Central memory CD8-positive, alpha-beta T cell (primary cell): ENCODE measurements around the gene CASTOR1.

Experiments
- ATAC-seq: fragments of 150-1000 bp; cut with Tn5 transposase; replicated peaks from 2 replicates; pipeline ENCODE4 v1.10.0; 2022; ENCODE audit warnings: mild to moderate bottlenecking, moderate FRiP score, moderate number of reproducible peaks; ENCODE audit not compliant: poor library complexity, severe bottlenecking; ENCODE audit errors: extremely low read depth
- DNase-seq, 2 donors: peaks; one replicate each; pipeline ENCODE4 v3.0.0; 2021; ENCODE audit warnings: low spot score in 2 of 2
- H3K27ac Mint-ChIP-seq: one replicate; pipeline ENCODE4 v1.8.0; 2022; ENCODE audit warnings: low read depth, mild to moderate bottlenecking, moderate library complexity, mixed read lengths
- H3K27me3 Mint-ChIP-seq: one replicate; pipeline ENCODE4 v1.8.0; 2022; ENCODE audit warnings: mixed read lengths
- H3K36me3 Mint-ChIP-seq: one replicate; pipeline ENCODE4 v1.8.0; 2022; ENCODE audit warnings: mild to moderate bottlenecking, moderate library complexity, mixed read lengths; ENCODE audit not compliant: insufficient read depth
- H3K4me1 Mint-ChIP-seq: one replicate; pipeline ENCODE4 v1.8.0; 2022; ENCODE audit warnings: mixed read lengths
- H3K4me3 Mint-ChIP-seq: one replicate; pipeline ENCODE4 v1.8.0; 2022; ENCODE audit warnings: mild to moderate bottlenecking, moderate library complexity, mixed read lengths
- H3K9me3 Mint-ChIP-seq: one replicate; pipeline ENCODE4 v1.8.0; 2022; ENCODE audit warnings: mixed read lengths

The CASTOR1 gene

GRCh38 chr22:30291058-30291892, 2.0 kb upstream of the CASTOR1 start:
- no peaks in the 10 kb centered on the region for H3K9me3 Mint-ChIP-seq
- DNase-seq (no peak), ATAC-seq (no peak)
- H3K27me3 Mint-ChIP-seq, result no peaks in the 10 kb centered on the region
- peak overlapping the region; percentile 86 for H3K4me3 Mint-ChIP-seq
- H3K4me1 Mint-ChIP-seq, result peaks cover 34% of the 10 kb centered on the region
- peaks cover 36% of the 10 kb centered on the region for H3K36me3 Mint-ChIP-seq
- H3K27ac Mint-ChIP-seq, result no peak overlapping the region

GRCh38 chr22:30290342-30291057, 1.2 kb upstream of the CASTOR1 start:
- Mint-ChIP-seq H3K4me1 (peaks cover 30% of the 10 kb centered on the region), H3K27me3 (no peaks in the 10 kb centered on the region), H3K36me3 (peaks cover 33% of the 10 kb centered on the region), H3K27ac (peak overlapping the region; percentile 84), H3K4me3 (peak overlapping the region; percentile 86), H3K9me3 (no peaks in the 10 kb centered on the region)
- ATAC-seq, result no peak
- no peak for DNase-seq

DNA sequence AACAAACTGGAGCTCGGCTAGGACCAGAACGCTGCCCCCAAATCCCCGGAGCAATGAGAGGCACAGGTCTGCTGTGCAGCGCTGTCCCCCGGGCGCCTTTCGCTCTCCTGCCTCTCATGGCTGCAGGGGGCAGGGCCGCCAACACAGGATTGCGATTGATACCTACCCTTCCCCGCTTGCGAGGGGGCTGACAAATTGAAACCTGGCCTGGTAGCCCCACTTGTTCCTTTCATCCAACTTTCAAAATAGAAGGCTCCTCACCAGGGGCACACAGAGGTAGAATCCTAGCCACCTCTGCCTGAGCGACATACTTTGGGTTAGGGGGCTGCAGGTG, 642 bp upstream of the CASTOR1 start:
- Mint-ChIP-seq H3K36me3 (peaks cover 34% of the 10 kb centered on the region), H3K4me3 (peak overlapping the region; percentile 86), H3K27ac (peak overlapping the region; percentile 84), H3K9me3 (no peaks in the 10 kb centered on the region), H3K27me3 (no peaks in the 10 kb centered on the region), H3K4me1 (peaks cover 29% of the 10 kb centered on the region)
- ATAC-seq (peak; percentile 33), DNase-seq (no peak)

- no peak for DNase-seq
- Mint-ChIP-seq H3K9me3 (no peaks in the 10 kb centered on the region), H3K4me1 (peaks cover 29% of the 10 kb centered on the region), H3K36me3 (peaks cover 29% of the 10 kb centered on the region), H3K27ac (peak overlapping the region; percentile 55), H3K4me3 (peak overlapping the region; percentile 86), H3K27me3 (no peaks in the 10 kb centered on the region)
- no peak for ATAC-seq
Observed at GRCh38 chr22:30288419-30289140, 725 bp downstream of the CASTOR1 start.

DNA sequence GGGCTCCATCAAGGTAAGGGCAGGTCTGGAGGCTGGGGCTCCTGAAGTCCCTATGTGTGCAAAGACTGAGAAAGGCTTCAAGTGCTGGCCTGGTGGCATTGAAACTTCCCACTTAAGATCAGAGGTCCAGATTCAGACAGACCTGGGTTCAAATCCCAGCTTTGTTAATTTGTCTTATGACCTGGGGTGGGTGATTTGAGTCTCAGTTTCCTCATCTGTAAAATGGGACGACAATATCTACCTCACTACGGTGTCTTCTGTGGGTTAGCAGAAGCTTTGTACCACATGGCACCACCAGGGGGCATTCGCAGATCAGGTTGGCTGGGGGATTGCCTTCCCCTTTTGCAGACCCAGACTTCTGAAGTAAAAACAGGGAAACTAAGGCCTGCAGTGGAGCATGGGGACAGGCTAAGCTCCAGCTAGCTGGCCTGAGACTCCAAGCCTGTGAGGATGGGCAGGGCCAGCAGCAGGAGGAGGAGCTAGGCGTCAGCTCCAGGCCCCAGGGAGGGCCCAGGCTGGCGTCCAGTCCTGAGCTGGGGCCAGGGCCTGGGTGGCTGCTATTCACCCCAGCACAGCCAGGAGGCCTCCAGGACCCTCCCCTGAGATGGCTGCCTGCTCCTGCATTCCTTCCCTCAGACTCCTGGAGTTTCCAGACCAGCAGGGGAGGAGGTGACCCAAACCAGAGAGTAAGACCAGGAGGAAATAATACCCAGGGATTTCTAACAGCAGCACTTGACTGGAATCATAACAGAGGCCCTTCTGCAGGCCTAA, 1.5 kb downstream of the CASTOR1 start:
- H3K4me1 Mint-ChIP-seq, result peaks cover 29% of the 10 kb centered on the region
- peak; percentile 82 to 86 for DNase-seq
- peak; percentile 42 for ATAC-seq
- no peaks in the 10 kb centered on the region for H3K27me3 Mint-ChIP-seq
- H3K27ac Mint-ChIP-seq, result peak overlapping the region; percentile 55
- peaks cover 28% of the 10 kb centered on the region for H3K36me3 Mint-ChIP-seq
- H3K4me3 Mint-ChIP-seq, result peak overlapping the region; percentile 86
- H3K9me3 Mint-ChIP-seq, result no peaks in the 10 kb centered on the region

DNA sequence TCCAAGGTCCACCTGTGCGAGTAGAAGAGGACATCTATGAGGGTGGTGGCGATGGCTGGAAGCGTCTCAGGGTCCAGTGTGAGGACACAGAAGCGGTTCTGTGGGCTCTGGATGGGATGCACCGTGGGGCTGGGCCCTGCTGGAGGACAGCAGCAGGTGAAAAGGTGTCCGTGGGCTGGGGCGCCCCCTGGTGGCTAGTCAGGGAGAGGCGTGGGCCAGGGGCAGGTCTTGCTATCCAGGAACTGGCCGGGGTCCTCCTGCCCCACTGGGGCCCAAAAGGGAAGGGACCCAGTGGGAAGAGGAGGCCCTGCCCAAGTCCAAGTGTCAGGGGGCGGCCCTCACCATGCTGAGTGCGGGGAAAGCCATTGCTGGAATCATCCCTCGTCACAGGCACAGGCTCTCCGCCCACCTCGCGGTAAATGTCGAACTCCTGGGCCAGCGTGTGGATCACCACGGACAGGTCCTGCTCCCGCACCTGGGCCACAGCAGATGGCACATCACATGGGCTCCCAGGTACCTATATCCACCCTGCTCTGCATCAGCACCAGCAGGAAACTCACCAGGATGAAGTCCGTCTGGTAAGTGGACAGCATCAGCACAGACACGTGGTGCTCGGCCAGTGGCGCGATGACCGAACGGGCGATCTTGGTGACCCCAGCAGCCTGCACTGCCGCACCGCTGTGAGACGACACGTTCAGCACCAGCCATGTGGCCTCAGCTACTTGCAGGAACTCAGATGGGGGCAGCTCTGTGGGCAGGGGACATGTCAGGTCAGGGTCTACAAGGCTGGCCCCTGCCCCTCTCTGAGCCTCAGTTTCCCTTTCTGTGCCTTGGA, 2.3 kb downstream of the CASTOR1 start:
- DNase-seq, result peak; percentile 73 to 91
- no peak overlapping the region for H3K27ac Mint-ChIP-seq
- no peaks in the 10 kb centered on the region for H3K27me3 Mint-ChIP-seq
- H3K9me3 Mint-ChIP-seq, result no peaks in the 10 kb centered on the region
- H3K36me3 Mint-ChIP-seq, result peaks cover 28% of the 10 kb centered on the region
- H3K4me1 Mint-ChIP-seq, result peaks cover 29% of the 10 kb centered on the region
- peak; percentile 29 for ATAC-seq
- H3K4me3 Mint-ChIP-seq, result no peak overlapping the region

DNA sequence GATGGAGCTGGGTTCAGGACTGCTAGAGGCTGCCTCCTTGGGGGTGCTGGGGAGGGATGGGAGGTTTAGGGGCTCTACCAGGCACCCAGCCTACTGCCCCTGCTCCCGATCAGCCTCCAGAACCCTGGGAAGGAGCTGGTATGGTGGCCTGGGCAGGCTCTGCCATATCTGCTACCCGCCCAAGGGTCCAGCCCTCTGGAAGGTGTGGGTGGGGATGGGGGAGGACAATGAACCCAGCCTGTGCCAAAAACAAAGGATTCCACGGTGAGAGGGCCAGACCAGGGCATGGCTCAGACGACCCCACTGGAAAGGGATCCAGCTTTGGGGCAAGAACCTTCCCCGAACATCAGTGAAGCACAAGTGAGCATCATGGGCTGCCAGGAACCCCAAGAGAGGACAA, 3.0 kb downstream of the CASTOR1 start:
- H3K9me3 Mint-ChIP-seq, result no peaks in the 10 kb centered on the region
- H3K36me3 Mint-ChIP-seq, result peaks cover 28% of the 10 kb centered on the region
- H3K27ac Mint-ChIP-seq, result no peak overlapping the region
- ATAC-seq, result no peak
- peaks cover 23% of the 10 kb centered on the region for H3K4me1 Mint-ChIP-seq
- no peak overlapping the region for H3K4me3 Mint-ChIP-seq
- H3K27me3 Mint-ChIP-seq, result no peaks in the 10 kb centered on the region
- no peak for DNase-seq

DNA sequence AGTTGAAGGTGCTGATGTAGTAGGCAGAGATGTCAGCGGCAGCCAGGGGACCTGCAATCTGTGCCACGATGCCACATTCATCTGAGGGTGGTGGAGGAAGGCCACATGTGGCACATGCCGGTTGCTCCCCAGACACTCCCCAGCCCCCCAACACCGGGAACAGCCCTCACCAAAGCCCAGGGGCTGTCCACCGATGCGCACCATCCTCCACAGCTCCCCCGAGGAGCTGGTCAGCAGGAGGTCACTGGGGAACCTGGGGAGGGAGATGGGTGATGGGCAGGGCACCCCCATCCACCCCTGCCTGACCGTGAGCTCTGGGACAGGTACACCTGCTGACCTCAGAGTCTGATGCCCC, 3.5 kb downstream of the CASTOR1 start:
- Mint-ChIP-seq H3K9me3 (no peaks in the 10 kb centered on the region), H3K27me3 (no peaks in the 10 kb centered on the region), H3K27ac (no peak overlapping the region), H3K36me3 (peaks cover 28% of the 10 kb centered on the region), H3K4me3 (no peak overlapping the region), H3K4me1 (peaks cover 23% of the 10 kb centered on the region)
- ATAC-seq (no peak), DNase-seq (no peak)

- no peaks in the 10 kb centered on the region for H3K9me3 Mint-ChIP-seq
- peaks cover 23% of the 10 kb centered on the region for H3K4me1 Mint-ChIP-seq
- no peak for DNase-seq
- no peak overlapping the region for H3K4me3 Mint-ChIP-seq
- no peak overlapping the region for H3K27ac Mint-ChIP-seq
- ATAC-seq, result no peak
- H3K27me3 Mint-ChIP-seq, result no peaks in the 10 kb centered on the region
- peaks cover 28% of the 10 kb centered on the region for H3K36me3 Mint-ChIP-seq
Observed at GRCh38 chr22:30285176-30285845, 4.0 kb downstream of the CASTOR1 start.

GRCh38 chr22:30284666-30285065, 4.6 kb downstream of the CASTOR1 start:
- ATAC-seq (no peak), DNase-seq (no peak)
- H3K4me1 Mint-ChIP-seq, result peaks cover 18% of the 10 kb centered on the region
- peaks cover 22% of the 10 kb centered on the region for H3K36me3 Mint-ChIP-seq
- no peak overlapping the region for H3K27ac Mint-ChIP-seq
- H3K9me3 Mint-ChIP-seq, result no peaks in the 10 kb centered on the region
- H3K27me3 Mint-ChIP-seq, result peaks cover 4% of the 10 kb centered on the region
- no peak overlapping the region for H3K4me3 Mint-ChIP-seq

- no peak overlapping the region for H3K4me3 Mint-ChIP-seq
- H3K9me3 Mint-ChIP-seq, result no peaks in the 10 kb centered on the region
- peaks cover 9% of the 10 kb centered on the region for H3K27me3 Mint-ChIP-seq
- no peak overlapping the region for H3K27ac Mint-ChIP-seq
- ATAC-seq, result no peak
- no peak for DNase-seq
- peaks cover 15% of the 10 kb centered on the region for H3K4me1 Mint-ChIP-seq
- H3K36me3 Mint-ChIP-seq, result peaks cover 20% of the 10 kb centered on the region
Observed at GRCh38 chr22:30284172-30284571, 5.1 kb downstream of the CASTOR1 start.
